Measurements from ENCODE around the gene C12orf60. TPM values are rescaled to one million over a fixed set of nuclear protein-coding genes. Genes with fewer than 3 reads are reported as not detected.
A peak's percentile ranks its signal among the peaks of the same experiment; 100 is the strongest.
"Not testable (repeated sequence)": the region's sequence is repeated elsewhere in the genome, so short reads cannot be mapped to it uniquely, and the experiment has no call there.

C12orf60 gene
- total RNA-seq, 1 donor from 2014 or later: 2.0 TPM

DNA sequence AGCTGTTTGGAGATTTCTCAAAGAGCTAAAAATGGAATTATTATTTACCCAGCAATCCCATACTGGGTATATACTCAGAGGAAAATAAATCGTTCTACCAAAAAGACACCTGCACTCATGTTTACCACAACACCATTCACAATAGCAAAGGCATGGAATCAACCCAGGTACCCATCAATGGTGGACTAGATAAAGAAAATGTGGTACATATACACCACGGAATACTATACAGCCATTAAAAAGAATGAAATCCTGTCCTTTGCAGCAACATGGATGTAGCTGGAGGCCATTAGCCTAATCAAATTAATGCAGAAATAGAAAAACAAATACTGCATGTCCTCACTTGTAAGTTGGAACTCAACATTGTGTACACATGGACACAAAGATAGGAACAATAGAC is 38.1 kb upstream of the C12orf60 start:
- H3K36me3 ChIP-seq (ENCODE audit: insufficient read depth, low read length): peaks cover 3% of the 10 kb centered on the region
- H3K9me3 Mint-ChIP-seq (ENCODE audit: unreplicated experiment): peaks cover 7% of the 10 kb centered on the region
- no peak overlapping the region for H3K4me2 ChIP-seq (ENCODE audit: low read length)
- no peak overlapping the region for H3K27ac Mint-ChIP-seq (ENCODE audit: unreplicated experiment)
- H3K36me3 Mint-ChIP-seq (ENCODE audit: low read depth, unreplicated experiment): peaks cover 32% of the 10 kb centered on the region
- H3K4me1 Mint-ChIP-seq (ENCODE audit: low read depth, unreplicated experiment): peaks cover 8% of the 10 kb centered on the region
- H3K27me3 ChIP-seq (ENCODE audit: insufficient read depth, low read length): no peaks in the 10 kb centered on the region
- H3K27ac ChIP-seq (ENCODE audit: low read depth, low read length): no peak overlapping the region
- peaks cover 13% of the 10 kb centered on the region for H4K20me1 ChIP-seq (ENCODE audit: insufficient read depth, low read length)
- H3K79me2 ChIP-seq (ENCODE audit: insufficient read depth, low read length): peaks cover 15% of the 10 kb centered on the region
- DNase-seq (ENCODE audit: low read depth) (no peak), FAIRE-seq (peak; percentile 13)
- TF ChIP-seq EZH2 (IDR thresholded peaks at IDR 0.05; ENCODE audit: insufficient read depth, low read length): no peak
- TF ChIP-seq, protein P1, sequence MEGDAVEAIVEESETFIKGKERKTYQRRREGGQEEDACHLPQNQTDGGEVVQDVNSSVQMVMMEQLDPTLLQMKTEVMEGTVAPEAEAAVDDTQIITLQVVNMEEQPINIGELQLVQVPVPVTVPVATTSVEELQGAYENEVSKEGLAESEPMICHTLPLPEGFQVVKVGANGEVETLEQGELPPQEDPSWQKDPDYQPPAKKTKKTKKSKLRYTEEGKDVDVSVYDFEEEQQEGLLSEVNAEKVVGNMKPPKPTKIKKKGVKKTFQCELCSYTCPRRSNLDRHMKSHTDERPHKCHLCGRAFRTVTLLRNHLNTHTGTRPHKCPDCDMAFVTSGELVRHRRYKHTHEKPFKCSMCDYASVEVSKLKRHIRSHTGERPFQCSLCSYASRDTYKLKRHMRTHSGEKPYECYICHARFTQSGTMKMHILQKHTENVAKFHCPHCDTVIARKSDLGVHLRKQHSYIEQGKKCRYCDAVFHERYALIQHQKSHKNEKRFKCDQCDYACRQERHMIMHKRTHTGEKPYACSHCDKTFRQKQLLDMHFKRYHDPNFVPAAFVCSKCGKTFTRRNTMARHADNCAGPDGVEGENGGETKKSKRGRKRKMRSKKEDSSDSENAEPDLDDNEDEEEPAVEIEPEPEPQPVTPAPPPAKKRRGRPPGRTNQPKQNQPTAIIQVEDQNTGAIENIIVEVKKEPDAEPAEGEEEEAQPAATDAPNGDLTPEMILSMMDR (IDR thresholded peaks at IDR 0.05; ENCODE audit: insufficient read depth, low read depth, low read length): no peak
- no peak overlapping the region for H3K9ac ChIP-seq (ENCODE audit: low read length)
- H3K4me3 ChIP-seq (ENCODE audit: insufficient read depth, low read depth, low read length): no peak overlapping the region
- peaks cover 8% of the 10 kb centered on the region for H3K4me1 ChIP-seq (ENCODE audit: insufficient read depth, low read length)
- no peaks in the 10 kb centered on the region for H3K9me3 ChIP-seq (ENCODE audit: insufficient read depth, low read depth, low read length)
- no peak overlapping the region for H3K4me3 Mint-ChIP-seq (ENCODE audit: unreplicated experiment)
- no peak overlapping the region for H2AFZ ChIP-seq (ENCODE audit: low read depth, low read length)
- H3K27me3 Mint-ChIP-seq (ENCODE audit: low read depth, unreplicated experiment): no peaks in the 10 kb centered on the region

DNA sequence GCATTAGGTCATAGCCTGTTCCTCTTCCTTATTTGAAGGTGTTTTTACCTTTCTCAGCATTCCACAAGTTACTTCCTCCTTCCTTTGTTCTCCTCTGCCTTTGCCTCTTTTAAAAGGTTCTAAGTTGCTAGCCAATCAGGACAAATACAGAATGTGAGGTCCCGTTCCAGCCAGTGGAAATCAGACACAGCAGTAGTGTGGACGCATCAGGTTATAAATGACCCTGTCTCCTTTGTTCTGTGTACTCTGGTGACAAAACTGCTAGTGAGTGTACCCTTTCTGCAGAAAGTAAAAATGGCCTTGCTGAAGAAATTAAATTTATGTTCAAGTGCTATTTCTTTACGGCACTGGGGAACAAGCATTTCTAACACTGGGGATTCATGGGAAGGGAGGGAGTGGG is 37.5 kb upstream of the C12orf60 start:
- not testable (repeated sequence) for H3K4me3 ChIP-seq (ENCODE audit: insufficient read depth, low read depth, low read length); H3K36me3 ChIP-seq (ENCODE audit: insufficient read depth, low read length); H3K4me3 Mint-ChIP-seq (ENCODE audit: unreplicated experiment); FAIRE-seq; H3K9me3 Mint-ChIP-seq (ENCODE audit: unreplicated experiment); H2AFZ ChIP-seq (ENCODE audit: low read depth, low read length); H3K27me3 ChIP-seq (ENCODE audit: insufficient read depth, low read length); H3K27me3 Mint-ChIP-seq (ENCODE audit: low read depth, unreplicated experiment); DNase-seq (ENCODE audit: low read depth); H3K4me1 Mint-ChIP-seq (ENCODE audit: low read depth, unreplicated experiment); H3K4me1 ChIP-seq (ENCODE audit: insufficient read depth, low read length); H3K4me2 ChIP-seq (ENCODE audit: low read length); H3K9me3 ChIP-seq (ENCODE audit: insufficient read depth, low read depth, low read length); H3K27ac ChIP-seq (ENCODE audit: low read depth, low read length); H3K27ac Mint-ChIP-seq (ENCODE audit: unreplicated experiment); H3K9ac ChIP-seq (ENCODE audit: low read length)
- peaks cover 13% of the 10 kb centered on the region for H4K20me1 ChIP-seq (ENCODE audit: insufficient read depth, low read length)
- H3K79me2 ChIP-seq (ENCODE audit: insufficient read depth, low read length): peaks cover 15% of the 10 kb centered on the region
- H3K36me3 Mint-ChIP-seq (ENCODE audit: low read depth, unreplicated experiment): peaks cover 29% of the 10 kb centered on the region

- H3K27me3 Mint-ChIP-seq (ENCODE audit: low read depth, unreplicated experiment): no peaks in the 10 kb centered on the region
- Histone ChIP-seq H3K9ac (ENCODE audit: low read length) (no peak overlapping the region), H3K4me1 (ENCODE audit: insufficient read depth, low read length) (peaks cover 8% of the 10 kb centered on the region), H2AFZ (ENCODE audit: low read depth, low read length) (no peak overlapping the region), H3K27ac (ENCODE audit: low read depth, low read length) (no peak overlapping the region), H3K9me3 (ENCODE audit: insufficient read depth, low read depth, low read length) (no peaks in the 10 kb centered on the region), H3K4me2 (ENCODE audit: low read length) (no peak overlapping the region), H3K27me3 (ENCODE audit: insufficient read depth, low read length) (no peaks in the 10 kb centered on the region), H3K4me3 (ENCODE audit: insufficient read depth, low read depth, low read length) (no peak overlapping the region), H4K20me1 (ENCODE audit: insufficient read depth, low read length) (peaks cover 13% of the 10 kb centered on the region), H3K36me3 (ENCODE audit: insufficient read depth, low read length) (peaks cover 3% of the 10 kb centered on the region), H3K79me2 (ENCODE audit: insufficient read depth, low read length) (peaks cover 15% of the 10 kb centered on the region)
- H3K27ac Mint-ChIP-seq (ENCODE audit: unreplicated experiment): no peak overlapping the region
- peaks cover 5% of the 10 kb centered on the region for H3K9me3 Mint-ChIP-seq (ENCODE audit: unreplicated experiment)
- FAIRE-seq (no peak), DNase-seq (ENCODE audit: low read depth) (no peak)
- peaks cover 22% of the 10 kb centered on the region for H3K36me3 Mint-ChIP-seq (ENCODE audit: low read depth, unreplicated experiment)
- peak overlapping the region; percentile 31 for H3K4me3 Mint-ChIP-seq (ENCODE audit: unreplicated experiment)
- TF ChIP-seq, protein P1 (IDR thresholded peaks at IDR 0.05; ENCODE audit: insufficient read depth, low read depth, low read length): no peak
- TF ChIP-seq EZH2 (IDR thresholded peaks at IDR 0.05; ENCODE audit: insufficient read depth, low read length): no peak
- peaks cover 8% of the 10 kb centered on the region for H3K4me1 Mint-ChIP-seq (ENCODE audit: low read depth, unreplicated experiment)
These were observed 36.7 kb upstream of the C12orf60 start for GRCh38 chr12:14766649-14767215.

Measured in astrocyte (in vitro differentiated cells and primary cell).